Calu3 (cell line): Measurements from ENCODE around the gene DRD4. TPM values are rescaled to one million over a fixed set of nuclear protein-coding genes. Genes with fewer than 3 reads are reported as not detected.

ENCODE experiments used
- BruUV-seq: library from RNA; stranded (reverse); fragments of 400-500 nt; replicated peaks from 2 replicates; lab custom pipeline; 2021; lab: Mats Ljungman, UMichigan
- CTCF ChIA-PET: fragments of 300-600 bp; sonication (Branson Sonifier 250); formaldehyde crosslinking; loops from one replicate; lab custom pipeline; 2022; ENCODE audit warnings: antibody characterized with exemption; lab: Charles Lee
- DNase-seq: peaks from one replicate; pipeline ENCODE4 v3.0.0; 2022
- H3K27ac Mint-ChIP-seq: one replicate; pipeline ENCODE4 v1.8.0; 2022; ENCODE audit warnings: mixed read lengths; ENCODE audit not compliant: unreplicated experiment
- H3K27me3 Mint-ChIP-seq: one replicate; pipeline ENCODE4 v1.8.0; 2022; ENCODE audit warnings: mixed read lengths; ENCODE audit not compliant: unreplicated experiment
- H3K36me3 Mint-ChIP-seq: one replicate; pipeline ENCODE4 v1.8.0; 2022; ENCODE audit warnings: mild to moderate bottlenecking, moderate library complexity, mixed read lengths; ENCODE audit not compliant: insufficient read depth, unreplicated experiment
- H3K4me1 Mint-ChIP-seq: one replicate; pipeline ENCODE4 v1.8.0; 2022; ENCODE audit warnings: mild to moderate bottlenecking, low read depth, mixed read lengths; ENCODE audit not compliant: unreplicated experiment
- H3K4me3 Mint-ChIP-seq: one replicate; pipeline ENCODE4 v1.8.0; 2022; ENCODE audit warnings: mild to moderate bottlenecking, low read depth, moderate library complexity, mixed read lengths; ENCODE audit not compliant: unreplicated experiment
- H3K9me3 Mint-ChIP-seq: one replicate; pipeline ENCODE4 v1.8.0; 2022; ENCODE audit warnings: low read depth, mixed read lengths; ENCODE audit not compliant: unreplicated experiment
- intact Hi-C: fragments of 100-400 bp; cut with micrococcal nuclease; formaldehyde crosslinking; loops from one replicate; pipeline ENCODE4 v1.10.0; 2022; ENCODE audit not compliant: unreplicated experiment
- total RNA-seq: library from RNA; stranded (reverse); gene quantifications from 2 replicates; pipeline ENCODE4 v1.2.3, GENCODE V29; 2022
- TF ChIP-seq, protein P1 (sequence below): fragments of 200-600 bp; IDR thresholded peaks from one replicate; pipeline ENCODE4 v1.8.0; 2022; ENCODE audit warnings: antibody characterized with exemption; ENCODE audit not compliant: unreplicated experiment

Gene DRD4
- total RNA-seq, 1 experiment from 2014 or later, result 1.3 TPM

DNA sequence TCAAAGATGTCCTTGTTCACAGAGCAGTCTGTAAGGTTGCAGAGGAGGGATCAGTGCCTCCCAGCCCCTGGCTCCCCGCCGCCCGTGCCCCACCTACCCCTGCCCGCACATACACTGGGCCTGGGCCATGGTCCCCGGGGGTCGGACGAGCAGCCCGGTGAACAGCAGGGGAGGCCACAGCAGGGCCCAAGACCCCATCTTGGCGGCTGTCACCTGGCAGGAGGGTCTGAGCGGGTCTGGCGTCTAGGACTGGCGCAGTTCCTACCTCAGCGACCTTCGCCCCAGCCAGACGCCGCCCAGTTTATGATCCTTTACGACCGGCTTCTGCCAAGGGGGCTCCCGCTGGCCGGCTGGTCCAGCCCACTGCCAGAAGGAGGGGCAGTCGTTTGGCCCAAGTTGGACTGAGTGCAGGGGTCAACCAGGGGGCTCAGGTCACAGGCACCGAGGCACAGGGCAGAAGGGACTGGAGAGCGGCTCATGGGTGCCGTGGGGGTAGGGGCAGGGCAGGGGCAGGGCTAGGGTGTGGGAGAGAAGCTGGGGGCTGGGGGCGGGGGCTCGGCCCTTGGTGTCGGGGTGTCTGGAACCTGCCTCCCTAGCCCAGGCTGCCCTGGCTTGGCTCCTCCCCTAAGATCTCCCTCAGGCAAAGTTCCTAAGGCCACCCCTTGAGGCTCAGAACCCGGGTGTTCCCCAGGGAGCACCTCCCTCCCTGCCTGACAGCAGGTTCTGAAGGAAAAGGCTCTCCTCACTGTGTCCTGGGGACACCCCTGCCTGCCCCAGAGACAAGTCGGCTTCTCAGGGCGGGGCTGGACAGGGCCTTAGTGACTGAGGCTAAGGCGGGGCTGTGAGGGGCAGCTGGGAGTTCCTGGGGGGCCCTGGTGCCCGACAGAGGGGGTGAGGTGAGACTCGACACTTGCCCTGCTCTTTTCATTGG is 12.1 kb upstream of the DRD4 start, which contains the start of gene CDHR5:
TSS of gene CDHR5 (minus strand) at position 251 of the 931 bp plus-strand sequence. CDS start at position 198, 53 bp downstream.
- peaks cover 10% of the 10 kb centered on the region for H3K4me1 Mint-ChIP-seq
- intact Hi-C loops, result no loop called here
- no TSS peak for BruUV-seq
- no peak for DNase-seq
- peaks cover 4% of the 10 kb centered on the region for H3K9me3 Mint-ChIP-seq
- H3K36me3 Mint-ChIP-seq, result peaks cover 32% of the 10 kb centered on the region
- CTCF ChIA-PET, result no interaction called here
- peak within 1 kb of the TSS; percentile 41 for H3K4me3 Mint-ChIP-seq
- H3K27me3 Mint-ChIP-seq, result no peaks in the 10 kb centered on the region
- H3K27ac Mint-ChIP-seq, result peak within 1 kb of the TSS; percentile 13
- TF ChIP-seq, protein P1, sequence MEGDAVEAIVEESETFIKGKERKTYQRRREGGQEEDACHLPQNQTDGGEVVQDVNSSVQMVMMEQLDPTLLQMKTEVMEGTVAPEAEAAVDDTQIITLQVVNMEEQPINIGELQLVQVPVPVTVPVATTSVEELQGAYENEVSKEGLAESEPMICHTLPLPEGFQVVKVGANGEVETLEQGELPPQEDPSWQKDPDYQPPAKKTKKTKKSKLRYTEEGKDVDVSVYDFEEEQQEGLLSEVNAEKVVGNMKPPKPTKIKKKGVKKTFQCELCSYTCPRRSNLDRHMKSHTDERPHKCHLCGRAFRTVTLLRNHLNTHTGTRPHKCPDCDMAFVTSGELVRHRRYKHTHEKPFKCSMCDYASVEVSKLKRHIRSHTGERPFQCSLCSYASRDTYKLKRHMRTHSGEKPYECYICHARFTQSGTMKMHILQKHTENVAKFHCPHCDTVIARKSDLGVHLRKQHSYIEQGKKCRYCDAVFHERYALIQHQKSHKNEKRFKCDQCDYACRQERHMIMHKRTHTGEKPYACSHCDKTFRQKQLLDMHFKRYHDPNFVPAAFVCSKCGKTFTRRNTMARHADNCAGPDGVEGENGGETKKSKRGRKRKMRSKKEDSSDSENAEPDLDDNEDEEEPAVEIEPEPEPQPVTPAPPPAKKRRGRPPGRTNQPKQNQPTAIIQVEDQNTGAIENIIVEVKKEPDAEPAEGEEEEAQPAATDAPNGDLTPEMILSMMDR, result no peak

DNA sequence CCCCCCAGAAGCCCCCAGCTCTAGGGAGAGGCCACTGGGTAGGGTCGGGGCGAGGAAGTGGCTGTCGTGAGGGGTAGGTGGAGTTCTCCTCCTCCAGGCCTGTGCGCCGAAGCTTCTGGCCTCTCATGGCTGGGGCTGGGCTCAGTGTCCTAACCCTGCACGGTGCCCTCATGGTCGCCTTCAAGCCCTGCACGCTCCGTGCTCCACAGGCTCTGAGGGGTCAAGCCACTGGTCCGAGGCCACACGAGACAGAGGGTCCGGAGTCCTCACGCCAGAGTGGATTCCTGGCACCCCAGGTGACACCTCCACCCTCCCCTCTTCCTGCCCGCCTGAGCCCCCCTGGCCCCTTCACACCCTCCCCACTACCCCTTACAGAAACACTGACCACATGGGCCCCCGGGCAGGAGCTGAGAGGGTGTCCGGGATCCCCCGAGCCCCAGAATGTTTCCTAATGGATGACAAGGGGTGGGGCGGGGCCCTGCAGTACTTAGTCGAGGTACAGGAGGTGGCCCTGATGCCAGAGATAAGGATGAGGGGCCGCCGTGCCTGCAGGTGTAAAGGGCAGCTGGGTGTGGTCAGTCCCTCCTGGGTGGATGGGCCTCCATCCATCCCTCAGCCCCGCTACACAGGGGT is 11.3 kb upstream of the DRD4 start:
- DNase-seq, result no peak
- Mint-ChIP-seq H3K27ac (no peak overlapping the region), H3K27me3 (no peaks in the 10 kb centered on the region), H3K4me1 (peaks cover 10% of the 10 kb centered on the region), H3K36me3 (peaks cover 31% of the 10 kb centered on the region), H3K4me3 (peak overlapping the region; percentile 41), H3K9me3 (peaks cover 4% of the 10 kb centered on the region)
- intact Hi-C loops, result no loop called here
- BruUV-seq, result no TSS peak
- CTCF ChIA-PET, result no interaction called here
- TF ChIP-seq, protein P1, result no peak

DNA sequence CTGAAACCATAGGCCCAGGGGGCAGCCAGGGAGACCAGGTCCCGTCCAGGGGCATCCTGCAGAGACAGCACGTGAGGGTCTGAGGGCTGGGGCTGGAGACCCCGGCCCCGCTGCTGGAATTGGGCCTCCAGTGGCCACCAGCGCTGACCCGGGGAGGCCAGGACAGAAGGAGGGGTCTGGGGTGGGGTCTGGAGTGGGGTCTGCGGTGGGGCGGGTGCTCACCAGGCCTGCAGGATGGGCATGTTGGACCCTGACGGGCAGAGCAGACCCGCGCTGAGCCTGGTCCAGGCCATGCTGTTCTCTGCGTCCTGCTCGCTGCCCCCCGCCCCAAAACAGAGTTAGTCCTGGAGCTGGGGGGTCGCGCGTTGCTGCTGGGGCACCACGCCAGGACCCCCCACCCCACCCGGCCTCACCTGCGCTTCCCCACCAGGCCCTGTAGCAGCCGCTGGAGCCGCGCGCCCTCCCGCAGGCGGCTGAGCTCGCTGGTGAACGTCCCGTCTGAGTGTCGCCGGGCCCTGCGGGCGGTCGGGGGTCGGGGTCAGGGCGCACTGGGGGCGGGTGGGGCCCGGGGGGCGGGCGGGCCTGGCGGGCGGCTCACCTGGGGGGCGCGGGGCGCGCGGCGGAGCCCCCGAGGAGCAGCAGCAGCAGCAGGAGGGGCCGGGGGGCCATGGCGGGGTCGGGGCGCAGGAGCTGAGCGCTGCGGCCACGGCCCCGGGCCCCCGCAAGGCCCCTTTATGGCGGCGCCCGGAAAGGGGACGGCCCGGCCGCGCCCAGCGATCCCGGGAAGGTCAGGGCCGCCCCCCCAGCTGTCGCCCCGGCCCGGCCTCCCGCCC is 10.4 kb upstream of the DRD4 start, which contains the start of gene SCT:
TSS of gene SCT (minus strand) at position 707 of the 833 bp plus-strand sequence. CDS start at position 669, 38 bp downstream.
- no peaks in the 10 kb centered on the region for H3K27me3 Mint-ChIP-seq
- H3K27ac Mint-ChIP-seq, result no peak within 1 kb of the TSS
- no peak for DNase-seq
- intact Hi-C loops, result no loop called here
- BruUV-seq, result no TSS peak
- no peak within 1 kb of the TSS for H3K4me3 Mint-ChIP-seq
- TF ChIP-seq, protein P1, result no peak
- CTCF ChIA-PET, result no interaction called here
- H3K36me3 Mint-ChIP-seq, result peaks cover 31% of the 10 kb centered on the region
- H3K9me3 Mint-ChIP-seq, result peaks cover 4% of the 10 kb centered on the region
- H3K4me1 Mint-ChIP-seq, result peaks cover 10% of the 10 kb centered on the region

DNA sequence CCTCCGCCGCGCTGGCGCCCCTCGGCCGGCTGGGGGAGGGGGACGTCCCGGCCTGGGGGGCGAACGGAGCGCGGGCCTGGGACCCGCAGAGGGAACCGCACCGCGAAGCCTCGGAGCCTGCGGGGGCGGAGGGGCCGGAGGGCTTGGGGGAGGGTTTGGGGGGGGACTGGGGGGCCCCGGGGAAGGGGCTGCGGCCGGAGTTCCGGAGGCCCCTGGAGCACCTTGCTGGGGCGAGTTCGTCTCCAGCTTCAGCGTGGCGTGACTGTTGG is 9.8 kb upstream of the DRD4 start:
- H3K4me3 Mint-ChIP-seq, result no peak overlapping the region

More for the DNA sequence above, 9.8 kb upstream of the DRD4 start:
- TF ChIP-seq, protein P1, result no peak
- Mint-ChIP-seq H3K27ac (no peak overlapping the region), H3K27me3 (no peaks in the 10 kb centered on the region), H3K36me3 (peaks cover 31% of the 10 kb centered on the region), H3K9me3 (peaks cover 4% of the 10 kb centered on the region), H3K4me1 (peaks cover 10% of the 10 kb centered on the region)
- DNase-seq, result no peak
- intact Hi-C loops, result no loop called here
- CTCF ChIA-PET, result no interaction called here
- no TSS peak for BruUV-seq
